ENCODE measurements around the gene NLRP5. TPM values are rescaled to one million over a fixed set of nuclear protein-coding genes. Genes with fewer than 3 reads are reported as not detected.

The NLRP5 gene
- total and polyA plus RNA-seq, 9 donors, result 0.17 to 2.7 (median 0.52) TPM; not detected in 6

GRCh38 chr19:56085571-56086275 is 99.1 kb downstream of the NLRP5 start:
- no peak overlapping the region for H3K27ac ChIP-seq
- DNase-seq, result peak in 1 of 5 donors; percentile 19
- intact Hi-C loops (cut with DNase I), result loop anchor here in 2 of 4 donors (10.0 kb wide), 1 partner anchor 259 kb away; no protein-coding TSS in a partner anchor
- no peaks in the 10 kb centered on the region for H3K36me3 ChIP-seq
- no peak overlapping the region for H3K4me3 ChIP-seq
- no peak for TF ChIP-seq POLR2A (IDR thresholded peaks at IDR 0.05)
- TF ChIP-seq EP300 (IDR thresholded peaks at IDR 0.05), result no peak
- TF ChIP-seq CTCF (IDR thresholded peaks at IDR 0.05), result no peak
- WGBS, 3 donors, result 78 to 85% (median 82%) methylated on average over 9 to 10 of the region's 10 CpGs
- no peaks in the 10 kb centered on the region for H3K9me3 ChIP-seq
- no peaks in the 10 kb centered on the region for H3K27me3 ChIP-seq
- peaks cover 2% of the 10 kb centered on the region for H3K4me1 ChIP-seq (ENCODE audit: insufficient read depth)

- no peaks in the 10 kb centered on the region for H3K4me1 ChIP-seq (ENCODE audit: insufficient read depth)
- no peak overlapping the region for H3K4me3 ChIP-seq
- no peaks in the 10 kb centered on the region for H3K36me3 ChIP-seq
- WGBS, 3 donors, result 75 to 80% (median 78%) methylated on average over 45 to 49 of the region's 49 CpGs
- H3K9me3 ChIP-seq, result no peaks in the 10 kb centered on the region
- peak in 1 of 5 donors; percentile 18 for DNase-seq
- TF ChIP-seq POLR2A (IDR thresholded peaks at IDR 0.05), result no peak
- TF ChIP-seq EP300 (IDR thresholded peaks at IDR 0.05), result no peak
- intact Hi-C loops (cut with DNase I), result loop anchor here in 2 of 4 donors (10.0 kb wide), 1 partner anchor 258 kb away; no protein-coding TSS in a partner anchor
- H3K27ac ChIP-seq, result no peak overlapping the region
- H3K27me3 ChIP-seq, result no peaks in the 10 kb centered on the region
These were observed 100.3 kb downstream of the NLRP5 start for GRCh38 chr19:56086671-56087430.

GRCh38 chr19:56087647-56088496 is 101.3 kb downstream of the NLRP5 start:
- intact Hi-C loops (cut with DNase I), result loop anchor here in 2 of 4 donors (10.0 kb wide), 1 partner anchor 257 kb away; no protein-coding TSS in a partner anchor
- 79 to 84% (median 80%) methylated on average over 94 to 104 of the region's 104 CpGs for WGBS, 3 donors
- no peaks in the 10 kb centered on the region for H3K36me3 ChIP-seq

More at GRCh38 chr19:56087647-56088496, 101.3 kb downstream of the NLRP5 start:
- H3K27ac ChIP-seq, result no peak overlapping the region
- no peaks in the 10 kb centered on the region for H3K27me3 ChIP-seq
- TF ChIP-seq CTCF (IDR thresholded peaks at IDR 0.05) (no peak), EP300 (IDR thresholded peaks at IDR 0.05) (no peak), POLR2A (IDR thresholded peaks at IDR 0.05) (no peak)
- no peaks in the 10 kb centered on the region for H3K9me3 ChIP-seq
- peak in 1 of 5 donors; percentile 20 for DNase-seq
- no peaks in the 10 kb centered on the region for H3K4me1 ChIP-seq (ENCODE audit: insufficient read depth)
- H3K4me3 ChIP-seq, result no peak overlapping the region
